Fibroblast of the conjunctiva (primary cell): ENCODE data around the gene SERPINA5.
"Not testable (repeated sequence)": the region's sequence is repeated elsewhere in the genome, so short reads cannot be mapped to it uniquely, and the experiment has no call there.

Experiments
- DNase-seq: peaks from one replicate; pipeline ENCODE4 v3.0.0-alpha.2; 2010; ENCODE audit warnings: low read depth

The SERPINA5 gene

DNA sequence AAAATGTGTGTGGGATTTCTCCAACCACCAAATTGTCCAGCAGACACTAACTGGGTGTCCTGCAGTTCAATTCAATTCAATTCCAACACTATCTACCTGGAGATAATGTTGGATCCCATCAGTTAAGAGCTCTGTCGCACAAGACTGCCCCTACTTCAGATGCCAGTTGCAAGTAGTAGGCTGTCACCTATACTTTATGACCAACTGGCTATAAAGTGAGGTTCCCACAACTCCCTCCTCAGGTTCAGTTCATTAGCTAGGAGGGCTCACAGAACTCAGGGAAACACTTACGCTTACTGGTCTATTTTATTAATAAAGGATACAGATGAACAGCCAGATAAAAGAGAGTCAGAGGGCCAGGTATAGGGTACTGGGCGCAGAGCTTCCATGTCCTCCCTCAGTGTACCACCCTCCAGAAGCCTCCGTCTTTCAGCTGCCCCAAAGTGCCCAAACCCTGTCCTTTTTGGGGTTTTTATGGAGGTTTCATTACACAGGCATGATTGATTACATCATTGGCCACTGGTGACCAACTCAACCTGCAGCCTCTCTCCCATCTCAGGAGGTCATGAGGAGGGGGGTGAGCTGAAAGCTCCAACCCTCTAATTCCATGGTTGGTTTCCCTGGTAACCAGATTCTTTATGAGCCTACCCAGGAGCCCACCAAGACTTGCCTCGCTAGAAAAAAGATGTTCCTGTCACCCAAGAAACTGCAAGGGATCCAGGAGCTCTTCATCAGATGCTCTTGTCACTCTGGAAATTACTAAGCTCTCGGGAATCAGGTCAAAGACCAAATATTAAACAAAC, 7.5 kb upstream of the SERPINA5 start:
- no peak for DNase-seq

DNA sequence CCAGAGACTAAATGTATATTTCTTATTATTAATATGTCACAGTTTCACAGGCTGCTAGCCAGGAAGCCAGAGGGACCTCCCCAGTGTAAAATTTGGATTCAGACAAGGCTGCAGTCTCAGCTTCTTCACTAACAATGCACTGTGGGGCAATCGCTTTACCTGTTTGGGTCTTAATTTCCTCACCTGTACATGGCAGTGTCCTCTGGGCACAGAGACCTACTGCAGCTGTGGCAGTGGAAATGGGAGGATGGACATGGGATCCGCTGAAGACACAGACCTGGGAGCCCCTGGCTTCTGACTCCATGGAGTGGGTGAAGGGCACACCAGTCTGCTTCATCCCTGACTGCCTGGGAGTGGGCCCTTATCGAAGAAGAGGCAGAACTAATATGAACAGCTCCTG, 6.9 kb upstream of the SERPINA5 start:
- no peak for DNase-seq

DNA sequence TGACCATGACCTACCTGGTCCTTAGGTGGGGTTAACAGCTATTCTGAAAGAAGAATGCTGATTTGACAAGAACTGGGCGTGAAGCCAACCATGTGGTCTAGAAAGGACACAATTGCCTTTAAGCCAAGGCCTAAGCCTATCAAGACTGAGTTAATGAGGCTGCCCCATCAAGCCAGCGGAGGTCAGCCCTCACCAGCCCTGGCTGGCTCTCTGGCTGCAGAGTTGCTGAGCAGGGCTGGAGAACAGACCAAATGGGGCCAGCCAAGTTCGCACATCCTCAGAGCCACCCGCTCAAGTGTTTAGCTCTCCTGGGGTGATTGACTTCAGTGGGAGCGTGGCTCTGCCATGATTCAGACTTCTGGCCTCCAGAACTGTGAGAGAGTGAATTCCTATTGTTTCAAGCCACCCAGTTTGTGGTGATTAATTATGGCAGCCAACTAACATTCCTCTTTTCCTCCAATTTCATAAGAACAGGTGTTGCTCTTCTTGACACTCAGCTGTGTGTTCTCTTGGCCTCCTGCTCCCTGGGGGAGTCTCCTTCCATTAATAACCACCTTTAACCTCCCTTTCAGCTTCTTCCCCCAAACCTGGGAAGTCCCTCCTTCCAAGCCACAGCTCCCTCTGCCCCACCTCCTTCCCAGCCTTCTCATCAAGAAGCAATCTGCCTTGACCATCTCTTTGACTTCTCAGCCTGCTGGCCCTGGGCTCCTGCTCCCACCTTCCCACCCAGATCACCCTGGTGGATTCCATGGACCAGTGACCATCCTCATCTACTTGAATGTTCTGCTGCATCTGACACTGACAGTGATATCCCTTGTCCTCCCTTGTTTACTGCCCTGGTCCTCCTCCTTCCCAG, 5.3 kb upstream of the SERPINA5 start:
- DNase-seq: no peak

DNA sequence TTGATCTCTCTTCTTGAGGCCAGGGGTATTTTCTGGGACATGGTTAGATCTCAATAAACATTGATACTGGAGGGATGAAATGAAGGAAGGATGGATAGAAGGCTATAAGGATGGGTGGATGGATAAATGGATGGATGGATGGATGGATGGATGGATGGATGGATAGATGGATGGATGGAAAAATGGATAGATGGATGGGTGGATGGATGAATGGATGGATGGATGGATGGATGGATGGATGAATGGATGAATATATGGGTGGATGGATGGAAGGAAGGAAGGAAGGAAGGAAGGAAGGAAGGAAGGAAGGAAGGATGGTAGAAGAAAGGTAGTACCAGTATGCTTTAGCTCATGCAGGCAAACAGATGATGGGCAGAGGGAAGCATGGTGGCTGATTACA, 3.8 kb upstream of the SERPINA5 start:
- not testable (repeated sequence) for DNase-seq

DNA sequence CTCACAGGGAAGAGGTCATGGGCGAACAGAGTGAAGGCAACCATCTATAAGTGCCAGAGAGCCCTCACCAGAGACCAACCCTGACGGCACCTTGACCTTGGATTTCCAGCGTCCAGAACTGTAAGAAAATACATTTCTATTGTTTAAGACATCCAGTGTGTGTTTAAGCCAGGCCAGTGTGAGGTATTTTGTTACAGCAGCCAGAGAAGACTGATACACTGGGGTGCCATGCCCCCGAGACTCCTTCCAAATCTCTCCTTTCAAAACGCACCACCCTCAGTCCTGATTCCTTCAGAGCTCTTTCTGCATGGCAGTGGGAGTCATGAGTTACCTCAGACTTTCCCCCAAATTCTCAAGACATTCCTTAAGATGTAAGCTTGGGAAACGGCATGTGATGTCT, 2.5 kb upstream of the SERPINA5 start:
- DNase-seq: no peak

DNA sequence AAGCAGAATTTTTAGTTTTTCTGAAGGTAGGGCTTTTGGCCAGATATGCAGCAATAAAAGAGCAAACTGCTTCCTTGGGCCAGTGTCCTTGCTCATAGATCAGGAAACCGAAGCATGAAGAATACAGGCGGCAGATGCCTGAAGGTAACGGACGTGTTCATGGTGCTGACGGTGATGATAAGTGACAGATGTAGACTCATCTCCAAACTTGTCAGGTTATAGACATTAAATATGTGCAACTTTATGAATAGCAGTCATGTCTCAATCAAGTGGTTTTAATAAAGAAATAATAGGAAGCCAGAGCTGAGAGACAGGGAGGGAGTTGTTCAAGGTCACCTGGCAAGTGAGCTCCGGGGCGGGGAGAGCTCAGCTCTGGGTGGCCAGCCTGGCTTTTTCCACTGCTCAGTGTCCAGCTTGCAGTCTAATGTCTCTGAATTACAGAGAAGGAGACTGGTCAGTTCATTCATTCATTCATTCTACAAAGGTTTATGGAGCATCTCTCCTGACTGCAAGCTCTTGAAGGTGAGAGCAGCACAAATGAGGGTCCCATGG, 1.0 kb downstream of the SERPINA5 start:
- no peak for DNase-seq

DNA sequence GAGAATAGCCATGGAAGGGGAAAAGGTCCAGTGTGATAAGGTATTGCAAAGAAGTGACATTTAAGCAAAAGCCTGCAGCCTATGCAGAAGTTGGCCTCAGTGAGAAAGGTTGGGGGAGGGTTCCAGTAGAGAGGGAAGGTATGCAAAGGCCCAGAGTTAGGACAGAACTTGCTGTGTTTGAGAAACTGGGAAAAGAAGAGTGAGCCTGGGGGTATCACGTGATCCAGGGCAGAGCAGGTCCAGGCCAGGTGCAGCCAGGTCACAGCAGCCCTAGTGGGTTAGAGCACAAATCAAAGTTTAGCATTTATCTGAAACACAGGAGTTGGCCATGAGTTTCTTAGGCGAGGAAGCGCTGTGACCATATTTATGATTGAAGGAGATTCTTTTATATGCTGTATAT, 1.6 kb downstream of the SERPINA5 start:
- DNase-seq: no peak

DNA sequence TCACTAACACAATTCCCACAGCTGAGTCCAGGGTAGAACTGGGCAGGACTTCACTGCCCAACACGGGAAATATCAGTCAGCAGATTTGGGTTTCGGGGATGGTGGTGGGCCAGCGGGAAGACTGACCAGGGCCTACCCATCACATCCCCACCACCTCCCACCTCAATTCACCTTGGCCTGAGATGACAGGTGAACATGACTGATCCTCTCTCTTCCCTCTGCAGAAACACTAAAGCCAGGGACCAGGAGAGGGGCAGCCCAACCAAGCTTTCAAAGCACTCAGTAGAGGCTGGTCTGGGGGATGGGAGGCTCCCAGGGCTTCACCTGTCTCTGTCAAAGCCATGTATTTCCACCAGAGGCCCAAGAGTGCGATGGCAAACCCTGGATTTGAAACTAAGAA, 2.3 kb downstream of the SERPINA5 start:
- DNase-seq: no peak

DNA sequence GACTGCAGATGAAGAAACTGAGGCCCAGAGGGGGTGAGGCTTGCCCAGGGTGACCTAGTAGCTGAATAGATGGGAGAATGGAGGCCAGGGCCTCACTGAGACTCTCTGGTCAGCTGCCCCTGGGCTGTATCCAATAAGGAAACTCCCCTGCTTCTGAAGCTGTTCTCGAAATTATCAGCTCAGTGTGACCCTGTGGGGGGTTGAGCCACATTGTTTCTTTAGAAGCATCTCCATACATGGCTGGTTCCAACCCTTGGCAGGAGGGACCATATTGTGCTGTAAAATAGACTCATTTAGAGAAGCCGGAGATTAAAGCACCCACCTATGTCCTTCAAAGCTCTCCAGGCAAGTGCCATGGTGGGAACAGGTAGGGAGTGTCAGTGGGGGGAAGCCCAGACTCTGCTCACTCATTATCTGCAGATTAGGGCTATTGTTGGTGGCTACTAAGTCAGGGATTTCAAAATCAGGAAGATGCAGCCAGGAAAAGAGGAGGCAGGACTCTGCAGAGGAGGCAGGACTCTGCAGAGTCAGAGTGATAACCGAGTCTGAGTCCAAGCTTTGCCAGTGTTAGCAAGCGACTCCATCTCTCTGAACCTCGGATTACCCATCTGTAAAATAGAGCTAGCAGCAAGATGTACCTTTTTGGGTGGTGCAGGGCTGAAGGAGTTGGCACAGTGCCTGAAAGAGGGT, 3.5 kb downstream of the SERPINA5 start:
- no peak for DNase-seq

DNA sequence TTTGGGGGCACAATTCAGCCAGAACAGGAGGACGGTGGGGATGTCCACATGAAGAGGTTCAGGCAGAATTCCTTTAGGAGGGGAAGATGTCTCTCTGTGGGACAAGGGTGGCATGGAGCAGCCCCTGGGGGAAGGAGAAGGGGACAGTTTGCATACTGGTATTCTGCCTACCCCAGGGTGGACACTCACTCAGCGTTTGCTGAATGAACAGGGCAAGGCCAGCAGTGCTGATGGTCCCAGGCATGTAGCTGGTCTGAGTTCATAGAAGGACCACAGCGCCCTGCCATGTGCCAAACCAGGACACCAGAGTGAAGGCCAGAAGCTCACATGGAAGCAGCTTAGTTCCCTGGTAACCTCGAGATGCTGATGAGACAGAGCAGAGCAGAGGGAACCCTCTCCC, 5.4 kb downstream of the SERPINA5 start:
- DNase-seq: no peak

DNA sequence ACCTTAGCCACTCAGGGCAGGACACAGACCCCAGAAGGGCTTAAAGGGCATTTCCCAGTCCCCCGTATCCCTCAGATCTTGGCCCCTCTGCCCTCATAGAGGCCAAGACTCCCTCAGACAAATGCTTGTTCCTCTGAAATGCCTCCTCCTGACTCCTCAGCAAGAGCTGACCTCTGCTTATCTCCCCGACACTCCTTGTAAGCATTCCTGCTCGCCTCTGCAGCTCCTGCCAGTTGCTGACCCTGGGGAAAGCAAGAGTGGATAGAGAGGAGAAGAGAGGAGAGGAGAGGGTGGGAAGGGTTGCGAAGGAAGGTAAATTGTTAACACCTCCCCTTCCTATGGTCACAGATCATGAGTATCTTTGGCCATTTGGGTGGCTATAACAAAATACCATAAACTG, 7.1 kb downstream of the SERPINA5 start:
- no peak for DNase-seq

DNA sequence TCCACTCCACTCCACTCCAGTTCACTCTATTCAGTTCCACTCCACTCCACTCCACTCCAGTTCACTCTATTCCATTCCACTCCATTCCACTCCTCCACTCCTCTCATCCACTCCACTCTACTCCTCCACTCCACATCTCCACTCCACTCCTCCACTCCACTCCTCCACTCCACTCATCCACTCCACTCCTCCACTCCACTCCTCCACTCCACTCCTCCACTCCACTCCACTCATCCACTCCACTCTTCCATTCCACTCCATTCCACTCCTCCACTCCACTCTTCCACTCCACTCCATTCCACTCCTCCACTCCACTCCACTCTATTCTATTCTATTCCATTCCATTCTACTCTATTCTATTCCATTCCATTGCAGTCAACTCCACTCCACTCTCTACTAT, 9.8 kb downstream of the SERPINA5 start:
- no peak for DNase-seq

DNA sequence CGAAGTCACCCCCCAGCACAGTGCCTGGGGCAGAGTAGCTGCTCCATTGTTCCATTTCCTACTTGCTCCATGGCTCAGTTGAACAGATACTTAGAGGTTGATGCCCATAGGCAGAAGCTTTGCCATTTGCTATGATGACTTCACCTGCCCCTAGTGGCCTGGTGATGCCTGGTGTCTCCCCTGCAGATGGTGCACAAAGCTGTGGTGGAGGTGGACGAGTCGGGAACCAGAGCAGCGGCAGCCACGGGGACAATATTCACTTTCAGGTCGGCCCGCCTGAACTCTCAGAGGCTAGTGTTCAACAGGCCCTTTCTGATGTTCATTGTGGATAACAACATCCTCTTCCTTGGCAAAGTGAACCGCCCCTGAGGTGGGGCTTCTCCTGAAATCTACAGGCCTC, 10.6 kb downstream of the SERPINA5 start:
- DNase-seq: no peak

DNA sequence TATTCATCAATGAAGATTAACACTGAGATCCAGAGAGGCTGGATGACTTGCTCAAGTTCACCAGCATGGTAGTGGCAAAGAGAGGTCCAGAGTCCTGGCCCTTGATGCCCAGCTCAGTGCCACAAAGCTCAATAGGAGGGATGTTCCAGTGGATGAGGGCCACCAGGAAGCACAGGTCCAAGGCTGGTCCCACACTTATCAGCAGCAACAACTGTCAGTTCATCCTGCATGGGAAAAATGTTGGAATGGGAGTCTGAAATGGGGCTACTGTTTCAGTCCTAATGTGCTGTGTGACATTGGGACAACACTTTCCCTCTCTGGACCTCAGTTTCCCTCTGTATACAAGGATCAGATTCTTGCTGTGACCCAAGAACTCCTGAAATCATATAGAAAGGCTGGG, 11.2 kb downstream of the SERPINA5 start:
- no peak for DNase-seq

DNA sequence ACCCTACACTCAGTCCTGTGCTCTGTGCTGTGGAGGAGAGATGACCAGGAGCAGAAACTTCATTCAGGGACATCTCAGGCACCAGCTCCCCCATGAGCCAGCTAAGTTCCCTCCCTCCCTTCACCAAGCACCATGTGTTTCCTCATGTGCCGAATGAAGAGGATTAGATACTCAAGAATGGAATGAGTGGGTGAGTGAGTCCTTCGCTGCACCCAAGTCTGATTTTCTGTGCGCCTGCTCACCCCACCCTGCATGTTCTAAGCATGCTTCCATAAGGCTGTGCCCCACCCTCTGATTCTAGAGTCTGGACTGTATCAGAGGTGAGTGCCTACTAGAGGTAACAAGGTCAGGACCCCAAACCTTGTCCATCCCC, 12.1 kb downstream of the SERPINA5 start:
- DNase-seq: no peak

DNA sequence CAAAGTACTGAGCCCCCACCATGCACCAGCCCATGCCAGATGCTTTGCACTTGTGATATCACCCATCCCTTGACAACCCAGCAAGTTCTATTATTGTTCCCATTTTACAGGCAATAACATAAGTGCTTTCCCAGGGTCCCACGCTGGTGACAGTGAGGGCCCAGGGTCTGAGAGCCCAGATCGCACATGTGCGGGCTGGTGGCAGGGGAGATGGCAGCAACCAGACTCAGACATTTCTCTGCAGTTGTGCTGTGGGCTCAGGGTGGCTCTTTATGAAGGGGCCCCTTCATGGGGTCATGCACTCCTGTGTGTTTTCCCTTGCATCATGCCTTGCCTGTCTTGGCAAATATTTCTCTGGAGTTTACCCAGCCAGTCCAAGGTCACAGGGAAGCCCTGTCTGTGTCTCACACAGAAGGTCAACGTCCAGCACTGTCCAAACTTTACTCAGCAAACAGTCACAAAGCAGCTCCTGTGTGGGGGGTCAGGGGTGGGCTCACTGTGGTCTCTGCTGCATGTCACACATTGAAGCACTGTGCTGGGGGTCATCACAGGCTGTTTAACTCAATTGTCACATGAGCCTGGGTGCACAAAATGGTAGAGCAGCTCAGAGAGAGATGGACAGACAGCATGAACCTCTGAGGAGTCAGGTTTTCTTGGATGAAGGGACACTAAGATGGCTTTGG, 12.7 kb downstream of the SERPINA5 start:
- DNase-seq: no peak

DNA sequence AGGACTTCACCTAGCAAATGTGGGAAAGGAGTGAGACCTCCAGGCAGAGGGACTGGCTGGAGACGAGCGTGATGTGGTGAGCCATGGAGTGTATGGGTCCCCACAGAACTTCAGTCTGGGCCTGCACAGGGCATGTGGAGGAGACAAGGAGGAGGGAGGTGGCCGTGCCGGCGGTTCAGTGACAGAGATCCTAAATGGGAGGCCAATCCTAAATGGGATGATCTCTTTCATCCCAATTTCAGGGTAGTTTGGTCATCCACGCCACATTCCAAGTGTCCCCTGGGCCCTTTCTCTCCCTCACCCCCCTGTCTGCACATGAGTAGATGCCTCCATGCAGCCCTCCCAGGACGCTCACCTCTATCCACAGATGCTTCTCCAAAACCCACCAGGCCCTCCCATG, 13.2 kb downstream of the SERPINA5 start:
- DNase-seq: no peak

DNA sequence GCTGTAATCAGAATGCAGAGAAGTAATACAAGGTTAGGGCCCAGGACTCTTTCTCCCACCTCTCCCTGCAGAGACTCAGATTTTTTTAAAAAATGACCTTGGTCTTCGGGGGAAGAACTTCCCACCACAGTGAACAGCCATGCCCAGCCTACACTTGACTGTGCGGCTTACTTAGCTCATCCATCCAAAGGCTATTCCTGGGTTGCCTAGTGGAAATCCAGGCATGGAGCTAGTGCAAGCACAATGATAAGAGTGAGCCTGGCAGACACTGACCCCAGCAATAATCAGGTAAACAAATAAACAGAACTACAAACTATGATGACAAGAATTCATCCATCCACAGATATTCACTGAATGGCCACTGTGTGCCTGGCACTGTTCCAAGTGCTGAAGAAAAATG, 14.7 kb downstream of the SERPINA5 start:
- no peak for DNase-seq

DNA sequence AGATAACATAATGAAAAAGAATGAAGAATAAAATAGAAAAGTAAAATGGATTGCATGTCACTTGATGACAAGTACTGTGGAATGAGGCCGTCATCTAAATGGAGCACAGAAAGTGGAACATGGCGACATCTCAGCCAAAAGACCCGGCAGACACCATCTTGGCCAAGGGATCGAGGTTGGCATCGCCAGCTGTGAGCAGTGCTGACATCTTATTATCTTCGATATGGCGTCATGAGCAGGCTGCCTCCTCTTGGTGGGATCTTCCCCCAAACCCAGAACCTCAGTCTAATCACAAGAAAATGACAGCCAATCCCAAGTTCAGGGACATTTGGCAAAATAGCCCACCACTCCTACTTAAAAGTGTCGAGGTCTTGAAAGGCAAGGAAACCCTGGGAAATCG, 15.1 kb downstream of the SERPINA5 start:
- no peak for DNase-seq

DNA sequence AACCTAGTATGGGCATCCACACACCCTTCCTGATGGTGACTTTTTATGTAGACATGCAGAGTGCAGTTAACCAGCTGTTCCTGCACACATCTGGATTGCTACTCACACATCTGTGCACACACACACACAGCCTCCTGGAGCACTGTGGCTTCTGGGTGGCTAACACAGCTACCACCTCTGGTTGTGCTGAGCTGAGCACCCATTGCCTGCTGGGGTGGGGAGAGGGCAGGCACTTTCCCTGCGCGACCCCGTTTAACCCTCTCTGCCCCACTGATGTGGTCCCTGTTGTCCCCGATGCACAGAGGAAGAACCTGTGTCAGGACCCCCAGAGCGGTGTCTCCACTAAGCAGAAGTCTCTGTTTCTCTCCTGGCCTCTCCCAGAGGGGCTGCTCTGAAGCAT, 16.6 kb downstream of the SERPINA5 start:
- DNase-seq: no peak

DNA sequence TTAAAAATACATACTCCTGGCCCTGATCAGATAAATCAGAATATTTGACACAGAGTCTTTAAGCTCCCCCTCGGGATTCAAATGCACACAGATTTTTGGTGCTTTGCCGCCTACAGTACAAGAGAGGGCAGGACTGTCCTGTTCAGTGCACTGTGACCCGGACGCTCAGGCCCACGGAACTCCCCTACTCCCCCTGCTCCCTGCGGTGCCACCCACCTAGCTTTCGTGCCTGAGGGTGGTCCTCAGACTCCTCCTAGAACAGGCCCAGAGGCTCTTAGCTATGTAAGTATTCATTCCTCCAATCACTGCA, 17.2 kb downstream of the SERPINA5 start:
- DNase-seq: no peak
